Skin of body (tissue), 2 donors: ENCODE measurements around the gene IKZF2. TPM values are rescaled to one million over a fixed set of nuclear protein-coding genes. Genes with fewer than 3 reads are reported as not detected.

Experiments
- DNase-seq: peaks from one replicate; lab custom pipeline; 2025; lab: John Stamatoyannopoulos, UW
- total RNA-seq: library from RNA; depleted of rRNA; stranded (reverse); fragments of >200 nt; gene quantifications from one replicate; pipeline ENCODE4 v1.2.3, GENCODE V29; 2014

IKZF2 gene
- total RNA-seq, 1 donor from 2014 or later = 4.4 TPM

DNA sequence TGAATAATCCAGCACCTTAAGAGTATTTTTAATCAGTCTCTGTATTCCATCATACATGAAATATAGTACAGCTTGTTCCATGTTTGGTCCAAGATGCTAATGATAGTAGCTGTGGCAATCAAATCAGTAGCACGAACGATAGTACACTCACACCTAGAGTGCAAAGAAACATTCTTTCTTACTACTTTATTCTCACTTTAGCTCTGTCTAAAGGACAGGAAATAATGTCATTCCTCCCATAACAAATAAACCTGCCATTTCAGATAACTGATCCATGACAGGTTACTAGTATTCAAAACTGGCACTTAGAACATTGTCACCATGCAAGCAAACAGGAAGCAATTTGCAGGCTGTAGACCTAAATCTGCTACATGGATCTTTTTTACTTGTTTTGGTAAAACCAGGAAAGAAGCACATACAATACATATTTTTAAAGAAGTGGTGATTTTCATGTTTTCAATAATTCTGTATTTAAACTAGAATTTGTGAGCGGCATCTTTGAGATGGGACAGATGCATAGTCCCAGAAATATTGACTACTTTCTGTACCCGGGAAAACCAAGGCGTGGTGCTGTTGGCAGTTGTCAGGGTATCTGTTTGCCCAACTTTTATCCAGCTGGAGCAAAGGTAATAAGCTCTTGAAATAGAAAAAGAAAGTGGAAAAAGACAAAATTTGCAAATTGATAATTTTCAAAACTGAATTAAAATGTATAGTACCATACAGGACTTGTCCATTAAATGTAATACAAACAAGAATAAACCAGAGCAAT lies 49.5 kb downstream of the IKZF2 start:
- no peak for DNase-seq

DNA sequence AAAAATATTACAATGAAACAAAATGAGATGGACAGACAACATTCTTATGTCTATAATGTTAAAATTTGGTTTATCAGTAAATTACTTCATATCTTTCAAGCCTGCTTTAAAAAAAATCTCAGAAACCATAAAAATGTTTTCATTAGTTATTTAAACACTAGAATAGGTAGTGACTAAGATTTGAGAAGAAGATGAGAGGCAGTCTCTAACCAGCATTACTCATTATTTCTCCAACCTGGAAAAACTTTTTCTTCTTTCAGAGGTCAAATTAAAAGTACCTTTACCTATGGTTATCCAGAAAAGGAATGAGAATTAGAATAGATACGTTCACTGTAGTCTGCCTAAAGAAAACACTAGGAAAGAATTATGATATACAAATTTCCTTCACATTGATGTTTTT lies 50.3 kb downstream of the IKZF2 start:
- DNase-seq = no peak

DNA sequence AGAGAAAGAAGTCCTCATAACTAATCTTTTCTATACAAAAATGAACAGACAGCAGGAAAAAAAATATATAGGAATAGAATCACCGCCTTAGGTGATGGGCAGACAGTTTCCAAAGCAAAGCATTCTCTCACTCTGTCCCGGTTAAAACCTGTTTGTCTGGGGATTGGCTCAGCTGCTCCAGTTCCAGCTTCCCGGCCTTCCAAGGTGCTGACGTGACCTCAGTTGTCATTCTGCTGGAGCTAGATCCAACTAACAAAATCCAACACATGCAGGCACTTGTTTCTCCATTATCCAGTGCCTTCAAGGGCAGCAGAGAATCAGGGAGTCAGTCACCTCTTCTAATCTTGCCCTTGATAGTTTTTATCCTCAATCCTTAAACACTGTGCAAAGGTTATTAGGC lies 52.8 kb downstream of the IKZF2 start:
- DNase-seq = no peak

- no peak for DNase-seq
Observed at GRCh38 chr2:213091765-213092164, 59.6 kb downstream of the IKZF2 start.

DNA sequence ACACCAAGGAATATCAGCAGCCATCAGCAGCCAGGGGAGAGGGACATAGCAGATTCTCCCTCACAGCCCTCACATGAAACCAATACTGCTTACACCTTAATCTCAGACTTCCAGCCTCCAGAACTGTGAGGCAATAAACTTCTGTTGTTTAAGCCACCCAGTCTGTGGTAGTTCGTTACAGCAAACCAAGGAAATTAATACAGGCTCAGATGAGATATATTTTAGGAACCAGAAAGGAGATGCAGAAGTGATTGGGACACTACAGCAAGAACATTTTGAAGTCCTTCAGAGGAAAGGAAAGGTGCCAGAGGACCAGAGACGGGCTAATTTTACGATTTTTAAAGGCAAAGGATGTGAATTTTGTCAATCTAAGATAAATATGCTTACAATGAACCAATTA lies 60.6 kb downstream of the IKZF2 start:
- DNase-seq = no peak

DNA sequence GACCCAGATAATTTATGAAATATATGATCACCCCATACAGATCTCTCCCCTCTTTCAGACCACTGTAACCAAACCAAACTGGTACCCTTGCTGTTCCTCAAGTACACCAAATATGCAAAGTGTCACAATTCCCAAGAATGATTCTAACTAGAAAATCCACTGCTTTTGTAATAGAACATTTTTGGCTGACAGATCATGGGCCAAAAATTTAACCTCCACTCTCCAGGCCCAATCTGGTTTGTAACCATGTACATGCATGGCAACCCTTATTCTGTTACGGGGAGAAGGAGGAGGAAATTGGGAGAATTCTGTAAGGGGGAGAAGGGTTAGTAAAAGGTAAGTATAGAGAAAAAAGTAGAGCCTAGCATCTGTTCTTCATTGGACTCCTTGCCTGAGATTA lies 62.0 kb downstream of the IKZF2 start:
- no peak for DNase-seq

DNA sequence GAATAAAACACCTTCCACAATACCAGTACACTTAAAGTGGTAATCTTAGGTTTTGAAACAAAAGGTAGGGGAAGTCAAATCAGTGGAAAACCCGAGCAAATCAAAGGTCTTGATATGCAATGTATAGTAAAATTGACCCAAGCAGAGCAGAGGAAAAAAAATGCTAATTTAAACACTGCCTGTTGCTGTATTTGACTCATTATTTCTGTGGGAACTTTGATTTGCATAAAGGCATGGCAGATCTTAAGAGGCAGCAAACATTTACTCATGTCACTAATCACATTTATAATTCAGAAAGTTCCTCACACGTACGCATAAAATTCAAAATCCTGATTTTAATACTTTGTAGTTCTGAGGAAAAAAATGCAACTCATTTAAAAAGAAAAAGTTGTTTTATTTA lies 64.4 kb downstream of the IKZF2 start:
- no peak for DNase-seq

- DNase-seq = no peak
Observed at GRCh38 chr2:213086571-213086970, 64.8 kb downstream of the IKZF2 start.

DNA sequence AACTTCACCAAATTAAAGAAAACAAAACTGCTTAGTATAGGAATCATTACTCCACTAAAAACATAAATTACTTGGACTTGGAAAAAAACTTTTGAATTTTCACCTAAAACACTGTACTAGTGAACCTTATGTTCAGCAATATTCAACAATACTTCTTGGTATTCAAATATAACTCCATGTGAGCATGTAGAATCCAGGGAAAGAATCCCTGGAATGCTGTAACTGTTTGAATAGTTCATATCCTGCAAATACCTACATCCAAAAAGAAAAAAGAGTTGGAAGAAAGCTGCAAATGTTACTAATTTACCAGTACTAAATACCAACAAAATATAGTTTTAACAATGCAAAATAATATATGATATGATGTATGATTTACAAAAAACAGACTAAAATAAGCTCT lies 65.4 kb downstream of the IKZF2 start:
- no peak for DNase-seq

DNA sequence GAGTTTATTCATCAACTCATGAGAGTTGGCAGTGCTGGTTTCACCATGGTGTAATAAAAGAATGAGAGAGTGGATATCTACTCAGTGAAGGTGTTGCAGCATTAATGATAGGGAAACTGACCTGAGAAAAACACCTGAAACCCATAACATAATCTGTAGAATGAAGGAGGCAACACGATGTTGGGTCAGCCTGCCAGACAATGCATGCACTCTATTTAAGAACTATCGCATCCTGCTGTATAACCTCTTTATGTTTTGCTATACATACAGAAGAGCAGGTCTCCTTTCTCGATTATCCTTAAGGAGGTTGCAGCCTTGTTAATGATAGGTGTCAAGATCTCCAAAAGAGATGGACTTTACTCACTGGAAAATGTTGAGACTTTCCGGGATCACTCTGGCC lies 65.9 kb downstream of the IKZF2 start:
- no peak for DNase-seq

DNA sequence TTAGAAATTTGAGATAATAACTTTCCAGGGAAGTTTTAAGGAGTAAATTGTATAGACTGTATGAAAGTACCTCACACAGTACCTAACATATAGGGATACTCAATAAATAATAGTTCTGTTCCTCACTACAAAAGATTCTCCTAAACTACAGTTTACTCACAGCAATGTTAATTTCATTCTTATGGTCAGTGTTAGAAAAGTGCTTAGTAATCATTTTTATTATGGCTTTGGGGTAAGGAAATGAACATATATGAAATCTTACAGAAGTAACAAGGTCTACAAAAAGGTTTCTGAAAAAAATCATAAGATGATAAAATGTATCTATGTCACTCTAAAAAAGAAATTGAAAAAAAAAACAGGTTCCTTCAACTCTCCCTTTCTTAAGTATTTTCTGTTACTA lies 67.2 kb downstream of the IKZF2 start:
- DNase-seq = no peak

DNA sequence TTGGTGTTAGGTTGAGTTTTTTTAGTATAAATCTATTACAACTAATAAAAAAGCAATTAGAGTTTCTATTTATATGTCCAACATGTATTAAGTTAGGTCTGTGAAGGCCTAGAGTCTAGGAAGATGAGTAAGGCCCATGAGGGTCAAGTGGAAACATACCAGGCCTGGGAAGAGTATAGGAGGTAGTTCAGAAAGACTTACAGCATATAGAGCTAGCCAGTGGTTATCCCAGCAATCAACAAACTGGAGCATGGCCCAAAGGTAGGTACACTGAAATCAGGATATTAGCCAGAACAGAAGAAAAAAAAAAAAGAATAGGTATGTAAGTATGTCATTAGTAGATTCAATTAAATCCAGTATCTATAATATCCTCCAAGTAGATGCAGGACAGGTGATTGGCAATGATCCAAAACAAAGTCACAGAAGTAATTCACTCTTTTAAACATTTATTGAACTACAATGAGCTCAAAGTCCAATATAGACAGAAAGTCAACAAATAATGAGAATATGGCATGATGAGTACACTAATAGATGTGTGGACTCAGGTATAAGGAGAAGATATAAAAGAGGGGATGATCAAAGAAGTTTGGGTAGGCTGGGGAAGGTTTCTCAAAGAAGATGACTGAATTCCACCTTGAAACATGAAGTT lies 70.3 kb downstream of the IKZF2 start:
- DNase-seq = no peak

GRCh38 chr2:213079756-213080155 lies 71.7 kb downstream of the IKZF2 start:
- DNase-seq = no peak

DNA sequence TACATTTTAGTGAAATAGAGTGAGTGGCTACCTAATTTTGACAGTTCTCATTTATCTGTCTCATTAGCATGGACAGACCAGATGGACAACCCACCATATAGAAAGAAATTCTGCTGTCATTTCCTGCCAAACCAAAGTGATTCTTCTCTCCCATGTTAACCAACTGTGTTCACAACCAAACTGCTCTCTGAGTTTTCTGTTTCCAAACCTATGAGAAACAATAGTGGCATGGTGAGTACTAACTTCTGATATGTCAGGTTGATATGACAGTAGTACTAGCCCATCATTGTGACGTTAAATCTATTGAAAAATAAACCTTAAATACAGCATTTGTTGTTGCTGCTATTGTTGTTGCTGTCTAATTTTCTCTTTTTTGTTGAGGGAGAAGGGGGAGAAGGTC lies 72.7 kb downstream of the IKZF2 start:
- no peak for DNase-seq

DNA sequence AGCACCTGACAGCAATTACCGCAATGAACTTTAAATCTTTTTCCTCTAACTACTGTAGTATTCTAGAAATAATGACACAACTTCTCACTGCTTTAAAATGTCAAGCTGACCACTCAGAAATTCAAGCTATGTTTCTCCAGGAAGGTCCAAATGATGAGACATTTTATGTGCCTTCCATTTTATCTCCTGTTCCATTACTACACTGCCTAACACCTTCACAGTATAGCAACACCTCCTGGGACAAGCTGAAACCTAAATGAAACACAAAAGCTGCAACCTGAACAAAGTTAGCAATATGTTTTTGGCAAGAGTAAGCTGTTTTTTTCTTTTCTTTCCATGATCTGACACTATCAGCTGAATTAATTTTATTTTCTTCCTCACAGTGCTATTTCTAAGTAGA lies 81.9 kb downstream of the IKZF2 start:
- DNase-seq = no peak

- DNase-seq = no peak
Observed at GRCh38 chr2:213068676-213069359, 82.6 kb downstream of the IKZF2 start.

GRCh38 chr2:213067888-213068287 lies 83.5 kb downstream of the IKZF2 start:
- DNase-seq = no peak

DNA sequence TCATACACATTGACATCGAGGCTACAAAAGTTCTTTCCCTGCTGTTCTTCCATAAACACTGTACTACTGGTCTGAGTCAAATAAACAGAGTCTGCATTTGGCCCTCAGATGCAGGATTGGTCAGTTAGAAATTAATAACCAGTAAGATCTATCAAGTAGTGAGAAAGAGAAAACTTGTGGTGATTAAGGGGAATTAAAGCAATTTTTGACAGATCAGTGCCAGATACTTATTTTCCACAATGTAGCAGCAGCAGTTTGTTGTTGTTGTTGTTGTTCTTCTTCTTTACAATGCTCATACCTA lies 85.0 kb downstream of the IKZF2 start:
- no peak for DNase-seq

- no peak for DNase-seq
Observed at GRCh38 chr2:213065583-213066442, 85.6 kb downstream of the IKZF2 start.

- DNase-seq = no peak
Observed at GRCh38 chr2:213064099-213064498, 87.3 kb downstream of the IKZF2 start.

GRCh38 chr2:213057977-213058376 lies 93.4 kb downstream of the IKZF2 start:
- DNase-seq = no peak

DNA sequence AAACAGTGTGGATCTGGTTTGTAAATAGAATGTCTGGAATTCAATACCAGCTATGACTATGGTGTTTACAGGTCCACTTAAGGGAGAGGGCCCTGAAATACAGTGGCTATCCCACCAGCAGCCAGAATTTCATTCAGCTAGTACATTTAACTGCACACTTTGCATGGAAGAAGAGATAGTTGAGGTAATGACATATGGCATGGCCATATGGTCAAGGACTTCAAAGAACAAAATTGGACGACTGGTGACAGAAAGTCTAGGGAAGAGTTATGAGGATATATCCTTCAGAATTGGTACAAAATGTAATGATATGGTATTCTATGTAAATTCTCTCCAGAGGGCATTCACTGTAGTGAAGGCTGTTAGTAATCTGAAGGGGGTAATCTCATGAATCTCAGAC lies 105.0 kb downstream of the IKZF2 start:
- no peak for DNase-seq
